GM21528 (cell line): ENCODE data around the gene LRRC74A.

Experiments used
- ATAC-seq: cut with Tn5 transposase; IDR thresholded peaks from one replicate; pipeline ENCODE4 v1.9.1; 2021; ENCODE audit warnings: mild to moderate bottlenecking, moderate library complexity; ENCODE audit not compliant: unreplicated experiment, low FRiP score

Gene LRRC74A

DNA sequence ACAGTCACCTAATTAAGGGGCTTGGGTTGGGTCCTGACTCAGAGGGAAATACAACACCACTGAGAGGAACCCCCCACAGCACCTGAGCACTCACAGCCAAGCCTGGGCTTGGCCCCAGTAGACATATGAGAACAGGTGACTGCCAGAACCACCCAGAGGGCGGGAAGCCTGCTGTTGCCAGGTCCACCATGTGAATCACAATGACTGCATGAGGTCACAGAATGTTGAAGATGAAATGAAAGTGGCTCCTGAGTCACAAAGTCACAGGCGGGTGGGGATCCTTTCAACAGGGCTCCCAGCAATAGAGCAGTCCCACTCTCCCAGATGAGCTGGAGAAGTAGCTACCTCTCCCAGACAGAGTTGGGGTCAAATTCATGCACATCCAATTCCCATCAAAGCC lies at the start of gene LRRC74A:
TSS of gene LRRC74A (plus strand) at position 287 of the 400 bp plus-strand sequence. CDS start 290 bp downstream, outside the sequence.
- ATAC-seq, result no peak

DNA sequence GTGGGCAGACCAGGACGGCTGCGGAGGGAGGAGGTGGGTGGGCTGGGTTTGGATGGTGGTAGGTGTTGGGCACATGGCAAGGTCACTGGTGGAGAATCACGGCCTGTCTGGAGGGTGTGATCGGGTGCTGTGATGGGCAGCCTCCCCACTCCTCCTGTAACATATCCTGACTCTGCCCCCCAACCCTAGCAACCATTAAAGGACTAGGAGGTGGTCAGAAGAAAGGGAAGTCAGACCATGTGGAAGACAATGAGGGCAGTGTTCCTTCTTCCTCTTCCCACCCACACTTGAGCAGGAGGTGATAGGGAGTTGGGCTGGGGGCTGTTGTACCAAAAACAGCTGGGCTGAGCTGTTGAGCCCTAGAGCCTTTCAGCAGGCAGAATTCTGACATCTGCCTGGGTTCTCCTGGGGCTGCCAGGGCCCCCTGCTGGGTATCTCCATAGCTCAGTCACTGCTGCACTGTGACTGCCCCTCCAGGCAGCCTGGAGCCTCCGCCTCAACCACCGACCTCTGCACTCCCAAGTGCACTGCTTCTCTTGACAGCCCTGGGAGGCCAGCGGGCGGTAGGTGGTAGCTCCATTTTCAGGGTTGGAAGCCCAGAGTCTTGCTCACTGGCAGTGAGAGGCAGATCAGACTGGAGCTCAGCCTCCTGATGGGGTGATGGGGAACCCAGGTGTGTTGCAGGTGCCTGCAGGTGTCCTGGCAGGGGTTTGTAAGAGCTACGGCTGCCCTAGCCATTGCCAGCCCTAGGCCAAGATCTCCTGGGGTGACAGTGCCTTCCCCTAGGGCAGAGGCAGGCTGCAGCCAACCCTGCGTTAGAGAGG lies 49.6 kb upstream of the LRRC74A start:
- no peak for ATAC-seq

DNA sequence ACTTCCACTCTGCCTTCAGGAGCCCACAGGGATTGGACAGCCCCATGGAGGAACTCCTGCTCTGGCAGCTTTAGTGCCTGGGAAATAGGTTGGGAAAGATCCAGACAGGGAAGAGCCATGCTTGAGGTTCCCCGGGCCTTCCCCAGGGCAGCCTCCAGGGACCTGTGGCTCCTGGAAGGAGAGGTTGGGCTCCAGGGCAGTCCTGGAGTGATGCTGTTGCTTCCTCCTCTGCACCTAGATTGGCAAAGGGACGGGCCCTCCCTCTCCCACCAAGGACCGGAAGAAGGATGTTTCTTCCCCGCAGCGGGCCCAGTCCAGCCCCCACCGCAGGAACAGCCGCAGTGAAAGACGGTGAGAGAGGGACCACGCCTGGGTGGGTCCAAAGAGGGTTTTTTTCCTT lies 48.5 kb upstream of the LRRC74A start:
- ATAC-seq, result no peak

DNA sequence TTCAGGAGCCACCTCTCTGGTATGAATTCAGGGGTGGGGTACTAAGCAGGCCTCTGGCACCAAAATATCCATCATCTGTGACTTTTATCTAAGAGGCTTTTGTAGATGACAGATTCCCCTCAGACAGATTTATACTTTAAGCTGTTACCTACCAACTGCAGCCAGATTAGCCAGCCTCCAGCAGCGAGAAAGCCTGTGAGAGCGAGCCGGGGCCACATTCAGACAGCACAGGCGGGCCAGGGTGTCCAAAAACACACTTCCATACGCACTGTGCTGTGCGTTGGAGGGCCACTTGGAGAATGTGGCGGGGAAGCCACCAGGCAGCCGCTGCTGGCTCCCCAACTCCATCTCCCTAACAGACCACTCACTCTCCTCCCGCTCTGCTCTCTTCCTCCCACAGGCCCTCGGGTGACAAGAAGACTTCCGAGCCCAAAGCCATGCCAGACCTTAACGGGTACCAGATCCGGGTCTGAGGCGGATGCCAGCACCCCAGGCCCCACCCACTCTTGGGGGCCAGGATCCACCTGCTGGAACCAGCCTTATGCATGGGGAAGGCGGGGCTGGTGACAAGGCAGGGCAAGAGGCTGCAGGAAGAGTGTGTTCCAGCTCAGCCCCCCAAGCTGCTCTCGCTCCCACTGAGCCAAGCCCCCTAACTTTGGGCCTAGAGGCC lies 47.5 kb upstream of the LRRC74A start:
- ATAC-seq, result no peak

DNA sequence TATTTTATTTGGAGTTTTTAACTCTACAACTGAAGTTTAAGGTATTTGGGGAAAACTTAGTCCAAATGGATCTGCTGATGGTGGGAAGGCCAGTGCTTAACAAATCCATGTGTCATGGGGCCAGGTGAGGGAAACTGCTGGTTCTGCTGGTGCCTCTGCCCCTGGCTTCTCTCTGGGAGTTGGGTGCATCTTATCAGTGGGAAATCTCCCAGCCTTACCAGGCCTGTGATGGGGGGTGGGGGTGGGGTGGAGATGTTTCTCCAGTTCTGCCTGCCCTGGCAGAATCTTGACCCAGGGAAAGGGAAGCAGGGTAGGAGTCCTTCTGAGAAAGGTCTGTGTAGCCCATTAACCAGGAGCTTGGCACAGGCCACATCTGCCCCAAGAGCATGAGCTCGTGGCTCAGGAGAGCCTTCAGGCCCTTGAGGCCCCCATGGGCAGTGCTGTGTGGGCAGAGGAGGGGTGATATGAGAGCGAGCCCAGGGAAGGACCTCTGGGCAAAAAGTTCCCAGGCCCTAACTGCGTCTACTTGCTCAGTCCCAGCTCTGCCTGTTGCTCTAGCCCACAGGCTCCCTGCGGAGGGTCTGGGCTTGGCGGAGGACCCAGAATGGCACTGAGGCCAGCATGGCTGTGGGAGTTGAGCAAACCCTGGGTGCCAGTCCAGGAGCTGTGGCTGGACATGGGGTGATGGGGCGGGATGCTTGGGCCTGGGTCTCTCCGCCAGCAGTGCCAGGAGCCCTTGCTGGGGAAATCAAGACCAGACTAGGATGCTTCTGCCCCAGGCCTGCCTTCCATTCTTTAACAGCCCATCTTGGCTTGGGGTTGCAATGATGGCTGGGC lies 46.8 kb upstream of the LRRC74A start:
- ATAC-seq, result no peak

DNA sequence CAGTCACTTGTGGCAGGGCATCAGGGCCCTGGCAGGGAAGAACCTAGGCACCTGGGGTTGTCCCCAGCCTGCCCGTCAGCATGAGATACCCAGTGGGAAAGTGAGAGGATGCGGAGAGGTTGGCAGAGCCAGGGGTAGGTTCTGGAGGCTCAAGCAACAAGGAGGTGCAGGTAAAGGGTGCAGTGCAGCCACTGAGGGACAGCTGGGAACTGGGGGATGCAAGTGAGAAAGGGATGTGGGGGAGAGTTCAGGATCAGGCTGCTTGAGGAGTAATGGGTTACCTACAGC lies 46.2 kb upstream of the LRRC74A start:
- ATAC-seq, result no peak

DNA sequence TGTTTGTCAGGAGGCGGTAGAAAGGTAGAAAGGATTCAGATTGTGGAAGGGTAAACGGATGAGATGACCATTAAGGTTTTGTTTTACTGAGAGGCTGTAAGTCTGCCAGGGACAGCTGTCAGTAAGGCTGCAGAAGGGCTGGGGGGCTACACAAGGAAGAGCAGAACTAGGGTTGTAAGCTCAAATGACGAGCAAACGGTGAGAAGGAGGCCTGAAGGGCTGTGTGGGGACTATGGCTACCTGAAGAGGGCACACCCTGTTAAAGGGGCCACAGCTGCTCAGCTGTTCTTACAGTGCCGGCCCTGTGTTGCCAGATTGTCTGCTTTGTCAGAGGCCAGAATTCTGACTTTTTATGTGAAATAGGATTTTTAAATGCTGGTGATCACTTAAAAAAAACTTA lies 45.8 kb upstream of the LRRC74A start:
- no peak for ATAC-seq

DNA sequence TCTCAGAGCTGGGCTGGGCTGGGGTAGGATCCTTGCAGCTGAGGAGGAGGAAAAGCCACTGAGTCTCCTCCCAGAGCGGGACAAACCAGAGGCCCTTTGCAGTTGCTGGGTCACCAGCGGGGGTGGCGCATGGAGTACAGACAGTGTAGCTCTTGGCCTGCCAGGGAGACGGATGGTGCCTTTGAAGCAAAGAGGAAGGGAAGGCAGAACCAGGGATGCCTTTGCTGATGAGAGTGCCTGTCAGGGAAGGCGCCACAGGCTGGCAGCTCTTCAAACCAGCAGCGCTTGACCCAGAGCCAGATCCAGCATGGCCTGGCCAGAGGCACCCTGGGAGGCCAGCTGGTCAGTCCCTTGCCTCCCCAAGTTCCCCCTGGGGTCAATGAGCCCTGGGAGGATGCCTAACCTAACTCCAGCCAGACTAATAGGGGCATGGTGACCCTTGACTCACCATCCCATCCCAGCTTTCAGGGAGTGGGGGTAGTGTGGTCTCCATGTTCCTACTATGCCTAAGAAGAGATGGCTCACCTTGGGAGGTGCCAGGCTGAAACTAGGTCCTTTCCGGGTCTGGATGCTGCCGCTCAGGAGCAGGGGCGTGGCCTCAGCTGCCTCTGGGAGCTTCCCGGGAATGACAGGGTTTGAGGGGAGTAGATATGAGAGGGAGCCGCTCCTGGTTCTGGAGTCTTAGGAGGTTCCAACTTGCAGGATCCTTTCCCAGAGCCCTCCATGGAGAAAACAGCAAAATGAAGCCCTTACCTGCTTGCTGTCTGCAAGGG lies 45.1 kb upstream of the LRRC74A start:
- no peak for ATAC-seq

DNA sequence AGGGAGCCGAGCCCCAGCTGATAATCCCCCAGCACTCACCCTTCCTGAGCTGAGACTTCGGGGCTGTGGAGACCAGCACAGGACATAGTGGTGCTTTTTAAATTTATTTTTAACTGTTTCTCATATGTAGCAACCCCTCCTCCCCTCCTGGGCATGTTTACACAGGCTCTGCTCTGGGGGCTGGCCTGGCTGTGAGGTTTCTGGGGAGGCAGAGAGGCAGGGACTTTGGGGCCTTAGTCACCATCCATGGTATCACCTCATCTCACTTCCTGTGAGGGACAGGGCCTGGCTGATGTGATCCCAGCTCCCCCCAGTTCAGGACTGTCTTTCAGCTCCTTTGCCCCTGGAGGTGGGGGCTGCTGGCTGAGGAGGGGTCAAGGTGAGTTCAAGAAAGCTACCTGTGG lies 44.6 kb upstream of the LRRC74A start:
- no peak for ATAC-seq

DNA sequence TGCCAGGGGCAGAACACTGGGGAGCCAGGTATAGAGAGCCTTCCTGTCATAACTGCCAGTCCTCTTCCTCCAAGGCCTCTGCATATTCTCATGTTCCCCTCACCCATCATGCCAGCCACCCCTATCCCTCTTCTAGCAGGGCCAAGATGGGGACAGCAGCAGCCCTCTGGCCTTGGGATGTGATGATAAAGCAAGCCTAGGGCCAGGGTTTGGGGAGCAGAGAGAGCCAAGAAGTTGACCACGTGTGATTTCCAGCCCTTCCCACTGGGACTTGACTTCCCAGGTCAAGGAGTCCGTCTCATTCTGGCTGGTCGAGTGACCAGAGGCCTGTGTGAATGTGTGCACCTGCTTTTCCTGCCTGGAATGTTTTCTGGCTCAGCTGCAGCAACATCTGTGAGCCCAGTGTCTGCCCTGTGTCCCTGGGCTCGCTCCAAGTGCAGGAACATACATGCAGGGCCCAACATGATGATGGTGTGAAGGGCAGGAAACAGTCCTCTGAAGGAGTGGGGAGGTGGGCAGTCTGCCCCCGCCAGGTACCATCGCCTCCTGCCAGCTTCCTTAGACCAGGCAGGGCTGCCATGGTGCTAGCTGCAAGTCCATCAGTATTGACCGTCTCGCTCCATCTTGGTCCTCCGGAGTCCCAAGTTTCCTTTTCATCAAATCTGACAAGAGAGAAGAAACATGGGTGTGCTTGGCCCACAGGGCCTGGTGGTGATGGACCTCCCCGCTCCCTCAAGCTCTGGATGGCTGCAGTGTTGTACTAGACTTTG lies 43.9 kb upstream of the LRRC74A start:
- no peak for ATAC-seq

DNA sequence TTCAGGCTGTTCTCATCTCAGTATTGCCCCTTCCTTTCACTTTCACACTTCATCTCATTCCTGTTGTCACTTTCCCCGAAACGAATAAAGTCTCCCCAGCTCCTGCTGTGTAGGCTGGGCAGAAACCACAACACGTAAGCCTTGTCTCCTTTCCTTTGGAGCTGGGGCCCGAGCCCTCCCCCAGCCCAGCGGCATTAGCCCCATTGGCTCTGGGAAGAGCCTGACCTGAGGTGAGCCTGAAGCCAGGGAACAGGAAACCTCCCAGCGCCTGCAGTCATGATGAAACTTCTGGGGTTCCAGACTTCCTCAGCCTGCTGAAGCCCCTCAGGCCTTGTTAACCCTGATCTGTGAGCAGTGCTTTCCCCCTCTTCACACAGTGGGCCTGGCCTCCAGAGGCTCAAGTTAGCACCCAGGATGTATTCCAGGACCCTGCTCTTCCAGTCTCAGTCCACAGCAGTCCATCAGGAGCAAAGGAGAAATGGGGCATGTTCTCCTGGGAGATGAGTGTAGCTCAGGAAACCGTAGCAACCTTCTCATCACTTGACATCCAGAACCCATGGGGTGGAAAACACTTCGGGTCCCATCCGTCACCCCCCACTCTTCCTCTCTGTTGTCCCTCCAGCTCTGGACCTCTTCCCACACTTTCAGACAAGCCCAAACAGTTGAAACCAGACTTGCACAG lies 43.2 kb upstream of the LRRC74A start:
- ATAC-seq, result no peak

DNA sequence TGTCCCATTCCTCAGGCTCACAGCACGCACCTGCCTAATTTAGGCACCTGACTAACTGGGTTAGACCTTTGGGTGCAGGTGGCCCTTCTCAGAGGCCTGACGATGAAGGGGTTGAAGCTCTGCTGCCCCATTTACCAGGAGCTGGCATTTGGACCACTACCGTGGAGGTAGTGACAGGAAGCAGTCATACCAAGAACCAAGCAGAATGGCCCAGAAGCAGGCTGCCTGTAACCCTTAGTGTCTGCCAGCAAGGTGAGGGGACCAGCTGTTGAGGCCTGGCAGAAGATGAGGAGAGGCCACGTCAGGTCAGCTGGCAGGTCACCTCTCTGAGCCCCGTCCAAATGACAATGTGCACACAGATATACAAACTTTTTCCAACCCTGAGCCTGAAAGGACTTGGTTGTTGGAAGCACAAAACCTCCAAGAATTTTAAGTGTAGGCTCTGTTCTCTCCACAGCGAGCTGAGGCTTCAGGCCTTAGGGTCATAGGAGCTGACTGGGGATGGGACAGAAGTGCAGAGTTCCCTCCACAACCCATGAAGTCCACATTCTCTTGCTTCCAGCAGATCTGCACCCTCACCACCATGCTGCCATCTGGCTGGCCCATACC lies 41.8 kb upstream of the LRRC74A start:
- no peak for ATAC-seq

DNA sequence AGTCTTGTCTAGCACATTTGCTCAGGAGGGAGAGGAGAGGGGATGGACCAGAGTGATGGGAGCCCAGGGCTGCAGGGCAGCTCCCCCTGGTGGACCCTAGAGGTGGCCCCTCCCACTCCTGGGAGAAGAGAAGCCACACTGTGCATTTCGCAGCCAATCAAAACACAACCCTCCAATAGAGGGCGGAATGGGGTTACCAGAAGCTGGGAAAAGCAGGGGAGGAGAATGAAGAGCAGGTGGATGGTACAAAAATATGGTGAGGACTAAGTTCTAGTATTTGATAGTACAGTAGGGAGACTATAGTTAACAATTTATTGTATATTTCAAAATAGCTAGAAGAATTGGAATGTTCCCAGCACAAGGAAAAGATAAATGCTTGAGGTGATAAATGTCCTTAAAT lies 41.3 kb upstream of the LRRC74A start:
- ATAC-seq, result no peak

DNA sequence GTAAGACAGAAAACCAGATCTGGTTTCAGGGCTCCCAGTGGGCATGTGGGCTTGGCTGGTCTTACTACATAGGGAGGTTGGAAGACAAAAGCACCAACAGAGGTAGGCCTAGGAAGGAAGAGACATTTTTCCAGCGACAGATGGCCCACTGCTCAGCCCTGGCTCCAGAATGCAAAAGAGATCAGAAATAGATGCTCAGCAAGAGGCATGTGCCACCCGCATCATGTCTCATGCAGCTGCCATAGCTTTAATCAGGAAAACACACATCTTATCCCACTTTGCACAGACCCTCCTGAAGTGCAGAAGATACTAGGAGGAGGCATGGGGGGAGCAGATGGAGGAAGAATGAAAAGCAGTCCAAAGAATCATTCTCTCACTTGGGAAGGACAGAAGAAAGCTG lies 39.6 kb upstream of the LRRC74A start:
- no peak for ATAC-seq

DNA sequence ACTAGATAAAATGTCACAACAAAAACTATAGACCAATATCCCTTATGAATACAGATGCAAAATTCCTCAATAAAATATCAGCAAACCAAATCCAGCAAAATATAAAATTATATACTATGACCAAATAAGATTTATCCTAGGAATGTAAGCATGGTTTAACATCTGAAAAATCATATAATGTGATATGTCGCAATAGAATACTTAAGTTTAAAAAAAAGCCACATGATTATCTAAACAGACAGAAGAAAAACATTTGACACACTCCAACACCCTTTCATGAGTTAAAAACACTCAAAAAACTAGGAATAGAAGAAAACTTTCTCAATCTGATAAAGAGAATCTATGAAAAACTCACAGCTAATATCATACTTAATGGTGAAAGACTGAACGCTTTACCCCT lies 33.8 kb upstream of the LRRC74A start:
- ATAC-seq, result no peak

DNA sequence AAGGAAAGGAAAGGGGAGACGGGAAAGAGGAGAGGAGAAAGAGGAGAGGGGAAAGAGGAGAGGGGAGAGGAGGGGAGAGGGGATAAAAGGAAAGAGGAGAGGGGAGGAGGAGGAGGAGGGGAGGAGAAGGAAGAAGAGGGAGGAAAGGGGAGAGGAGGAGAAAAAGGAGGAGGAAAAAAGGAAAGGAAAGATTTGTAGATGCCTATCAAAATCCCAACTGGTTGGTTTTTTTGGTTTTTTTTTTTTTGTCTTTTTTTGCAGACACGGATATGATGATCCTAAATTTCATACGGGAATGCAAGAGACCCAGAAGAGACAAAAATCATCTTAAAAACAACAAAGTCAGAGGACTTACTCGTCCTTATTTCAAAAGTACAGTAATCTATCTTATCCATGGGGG lies 32.9 kb upstream of the LRRC74A start:
- ATAC-seq, result no peak

DNA sequence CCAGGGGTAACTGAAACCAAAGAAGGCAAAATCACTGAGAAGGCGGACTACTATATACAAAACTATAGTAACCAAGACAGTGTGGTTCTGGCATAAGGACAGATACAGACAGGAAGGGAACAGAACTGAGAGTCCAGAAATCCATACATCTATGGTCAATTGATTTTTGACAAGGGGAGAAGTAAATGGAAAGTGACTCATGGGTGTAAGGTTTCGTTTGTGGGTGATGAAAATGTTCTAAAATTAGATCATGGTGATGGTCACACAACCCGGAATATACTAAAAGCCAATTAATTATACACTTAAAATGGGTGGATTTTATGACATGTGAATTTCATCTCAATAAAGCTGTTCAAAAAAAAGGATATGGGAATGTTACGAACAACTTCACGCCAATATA lies 32.3 kb upstream of the LRRC74A start:
- ATAC-seq, result no peak

DNA sequence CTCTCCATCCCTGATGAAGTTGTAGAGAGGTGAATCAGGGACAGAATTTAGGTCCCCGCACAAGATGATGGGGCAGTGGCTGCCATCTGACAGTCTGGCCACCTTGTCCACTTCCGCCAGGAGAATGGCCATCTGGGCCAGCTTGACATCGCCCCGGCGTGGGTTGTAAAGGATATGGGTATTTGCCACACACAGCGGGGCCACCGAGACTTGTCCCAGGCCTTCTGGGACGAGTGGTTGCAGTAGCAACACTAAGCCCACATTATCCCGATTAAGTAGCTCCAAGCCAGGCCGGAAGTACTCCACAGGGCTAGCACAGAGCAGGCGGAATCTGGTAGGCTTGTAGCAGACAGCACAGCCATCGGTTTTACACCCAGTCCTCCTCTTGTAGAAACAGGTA lies 19.8 kb upstream of the LRRC74A start:
- no peak for ATAC-seq

DNA sequence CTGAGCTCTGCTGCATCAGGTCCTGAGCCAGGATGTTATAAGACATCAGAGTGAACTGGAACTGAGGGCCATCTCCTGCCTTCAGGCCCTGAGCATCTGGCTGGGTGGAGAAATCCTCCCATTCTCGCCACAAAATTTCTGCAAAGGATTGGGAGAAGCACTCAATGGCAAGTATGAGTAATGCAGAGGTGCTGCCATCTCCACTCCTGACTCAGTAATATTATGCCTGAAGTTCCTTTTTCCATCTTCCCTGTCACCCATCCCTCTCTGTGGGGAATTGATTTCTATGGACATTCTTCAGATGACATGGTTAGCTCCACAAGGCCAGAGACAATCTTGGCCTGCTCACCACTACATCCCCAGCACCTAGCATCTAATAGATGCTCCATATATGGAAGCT lies 18.2 kb upstream of the LRRC74A start:
- ATAC-seq, result no peak
